ENCODE results near the gene SIGLEC6. TPM values are rescaled to one million over a fixed set of nuclear protein-coding genes. Genes with fewer than 3 reads are reported as not detected.

The SIGLEC6 gene
- polyA plus RNA-seq, 1 donor from 2014 or later = 27.6 TPM

DNA sequence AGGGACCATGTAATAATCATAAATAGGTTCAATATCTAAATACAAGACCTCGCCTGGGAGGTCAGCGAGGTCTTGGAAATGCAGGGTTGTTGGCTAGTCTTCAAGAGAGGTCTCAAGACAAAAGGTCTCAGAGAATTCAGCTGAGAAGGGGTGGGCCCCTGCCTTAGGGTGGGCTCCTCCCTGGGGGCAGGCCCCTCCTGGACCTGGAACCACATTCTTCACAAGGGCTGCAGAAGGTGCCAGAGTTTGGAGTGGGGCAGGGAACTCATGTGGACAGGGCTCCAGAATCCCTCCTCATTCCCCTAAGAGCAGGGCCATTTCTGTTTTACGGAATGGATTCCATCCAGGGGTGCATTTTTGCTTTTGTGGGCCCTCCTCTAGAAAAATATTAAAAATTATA is 43.0 kb downstream of the SIGLEC6 start:
- H3K27ac Mint-ChIP-seq = no peak overlapping the region
- H3K4me3 Mint-ChIP-seq = no peak overlapping the region
- H3K27me3 Mint-ChIP-seq = peaks cover 12% of the 10 kb centered on the region
- peaks cover 2% of the 10 kb centered on the region for H3K36me3 Mint-ChIP-seq
- peaks cover 0 to 5% (median 4%) of the 10 kb centered on the region in 3 donors for H3K4me1 Mint-ChIP-seq
- peaks cover 0 to 3% (median 0%) of the 10 kb centered on the region in 3 donors for H3K9me3 Mint-ChIP-seq

DNA sequence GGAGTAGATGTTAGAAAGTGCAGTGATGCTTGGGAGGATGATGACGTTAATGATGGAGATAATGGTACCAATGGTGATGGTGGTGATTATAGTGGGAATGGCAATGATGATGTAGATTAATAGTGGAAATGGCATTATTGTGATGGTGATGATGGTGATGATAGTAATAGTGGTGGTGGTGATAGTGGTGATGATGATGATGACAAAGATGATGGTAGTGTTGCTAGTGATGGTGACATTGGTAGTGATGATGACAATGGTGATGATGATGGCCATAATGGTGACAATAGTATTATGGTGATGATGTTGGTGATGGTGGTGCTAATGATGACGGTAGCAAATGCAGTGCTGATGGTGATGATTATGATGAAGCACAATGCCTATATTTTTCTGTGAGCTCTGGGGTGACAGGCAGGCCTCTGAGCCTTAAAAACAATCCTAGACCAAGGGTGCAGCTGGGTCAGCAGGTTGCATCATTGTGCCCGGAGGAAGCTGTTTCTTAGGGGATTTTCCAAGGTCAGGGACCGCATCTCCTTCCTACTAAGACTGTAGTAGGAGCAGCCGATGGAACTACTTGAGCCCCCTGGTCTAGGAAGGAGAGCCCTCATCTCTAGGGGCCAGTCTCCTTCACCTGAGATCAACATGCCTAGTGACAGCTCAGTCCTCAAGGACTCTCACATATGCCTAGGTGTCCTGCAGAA is 45.4 kb downstream of the SIGLEC6 start:
- Mint-ChIP-seq H3K27ac (no peak overlapping the region), H3K27me3 (peaks cover 9% of the 10 kb centered on the region), H3K9me3 (peaks cover 0 to 3% (median 0%) of the 10 kb centered on the region in 3 donors), H3K4me3 (no peak overlapping the region), H3K36me3 (peaks cover under 1% of the 10 kb centered on the region), H3K4me1 (peaks cover 0 to 5% (median 3%) of the 10 kb centered on the region in 3 donors)

DNA sequence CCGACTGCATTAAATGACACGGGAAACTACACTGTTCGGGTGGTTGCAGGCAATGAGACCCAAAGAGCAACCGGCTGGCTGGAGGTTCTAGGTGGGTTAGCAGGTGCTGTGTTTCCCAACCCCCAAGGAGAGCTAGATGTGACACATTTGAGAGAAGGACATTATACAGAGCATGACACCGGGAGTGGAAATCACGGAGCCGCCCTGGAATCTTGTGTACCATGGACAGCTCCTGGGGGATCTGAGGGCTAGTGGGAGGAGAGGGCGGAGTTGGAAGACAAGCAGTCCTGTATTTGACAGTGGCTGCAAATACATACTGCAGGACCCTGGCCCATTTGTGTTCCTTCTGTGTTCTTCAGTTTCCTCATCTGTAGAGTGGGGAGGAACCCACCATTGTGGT is 50.9 kb downstream of the SIGLEC6 start:
- Mint-ChIP-seq H3K4me1 (peaks cover 0 to 4% (median 3%) of the 10 kb centered on the region in 3 donors), H3K4me3 (no peak overlapping the region), H3K9me3 (peaks cover 0 to 2% (median 2%) of the 10 kb centered on the region in 3 donors), H3K27ac (no peak overlapping the region), H3K27me3 (peaks cover 19% of the 10 kb centered on the region), H3K36me3 (peaks cover 3% of the 10 kb centered on the region)

DNA sequence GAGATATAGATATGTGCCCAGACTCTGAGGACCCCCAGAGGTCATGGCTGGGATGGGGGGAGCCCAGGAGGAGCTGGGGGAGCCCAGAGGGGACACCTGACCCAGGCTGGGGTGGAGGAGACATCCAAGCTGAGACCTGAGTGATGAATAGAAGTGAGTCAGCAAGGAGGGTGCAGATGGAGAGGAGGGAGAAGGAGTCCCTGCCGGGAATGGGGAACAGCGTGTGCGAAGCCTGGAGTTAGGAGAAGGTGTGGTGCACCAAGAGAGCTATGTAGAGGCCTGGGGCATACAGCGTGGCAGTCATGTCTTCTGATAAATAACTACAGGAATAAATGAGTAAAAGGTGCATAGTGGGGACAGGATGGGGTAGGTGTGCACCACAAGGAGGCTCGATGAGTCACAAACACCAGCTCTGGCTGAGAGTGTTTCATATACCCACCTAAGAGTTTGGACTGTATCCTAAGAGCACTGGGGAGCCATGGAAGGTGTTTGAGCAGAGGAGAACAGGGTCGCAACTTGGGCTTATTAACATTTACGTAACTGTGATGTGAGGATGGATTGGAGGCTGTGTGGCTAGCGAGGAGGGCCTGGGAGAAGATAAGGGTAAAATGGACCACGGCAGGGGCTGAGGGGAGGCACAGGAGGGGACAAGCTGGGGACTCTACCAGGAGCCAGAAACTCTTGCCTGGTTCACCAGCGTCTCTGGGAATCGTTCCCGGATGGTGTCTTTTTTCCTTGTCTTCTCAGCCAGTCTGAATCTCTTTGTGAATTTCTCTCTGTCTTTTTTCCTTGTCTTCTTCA is 51.7 kb downstream of the SIGLEC6 start:
- peaks cover 3% of the 10 kb centered on the region for H3K36me3 Mint-ChIP-seq
- H3K27ac Mint-ChIP-seq = peak overlapping the region in 1 of 3 donors; percentile 8
- H3K4me1 Mint-ChIP-seq = peaks cover 0 to 4% (median 3%) of the 10 kb centered on the region in 3 donors
- peaks cover 0 to 2% (median 2%) of the 10 kb centered on the region in 3 donors for H3K9me3 Mint-ChIP-seq
- H3K4me3 Mint-ChIP-seq = peak overlapping the region in 1 of 4 donors; percentile 66
- H3K27me3 Mint-ChIP-seq = peaks cover 19% of the 10 kb centered on the region

DNA sequence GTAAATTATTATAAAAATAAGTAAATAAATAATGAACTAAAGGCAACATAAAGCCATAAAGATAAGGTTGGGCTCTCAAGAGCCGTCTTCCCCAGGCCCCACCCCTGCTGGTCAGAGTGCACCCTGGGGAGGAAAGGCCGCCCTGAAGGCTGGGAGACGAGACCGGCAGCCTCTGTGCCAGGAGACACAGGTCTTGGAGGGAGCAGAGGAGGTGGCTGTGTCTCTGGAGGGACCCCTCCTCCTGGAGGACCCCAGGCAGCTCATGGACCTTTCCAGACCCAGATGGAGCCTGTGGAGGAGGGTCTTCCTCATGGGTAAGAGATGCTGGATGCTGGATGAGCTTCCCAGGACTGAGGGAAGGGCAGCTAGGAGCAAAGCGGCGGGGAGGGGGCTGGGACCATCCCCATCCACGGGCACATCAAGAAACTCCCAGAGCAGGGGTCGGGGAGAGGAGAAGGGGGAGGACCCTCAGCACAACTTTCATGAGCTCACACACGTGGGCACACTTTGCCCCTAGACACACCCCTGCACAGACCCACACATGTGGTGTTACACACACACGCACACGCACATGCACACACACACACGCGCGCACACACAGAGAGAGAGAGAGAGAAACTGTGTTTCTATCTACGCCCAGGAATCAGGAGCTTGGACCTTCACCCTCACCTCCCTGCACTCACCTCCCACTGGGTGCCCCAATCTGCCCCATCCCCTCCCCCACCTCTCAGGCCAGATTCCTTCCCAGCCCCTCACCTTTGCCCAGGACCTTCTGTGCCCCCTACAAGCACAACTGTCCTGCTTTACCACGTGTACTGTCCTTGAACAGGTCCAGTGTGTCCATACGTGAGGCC is 52.9 kb downstream of the SIGLEC6 start, which contains the start of gene CEACAM18:
Gene CEACAM18, plus strand, starts transcription at position 159 of the 854 bp plus-strand sequence.
- Mint-ChIP-seq H3K9me3 (peaks cover 0 to 2% (median 2%) of the 10 kb centered on the region in 3 donors), H3K36me3 (peaks cover 3% of the 10 kb centered on the region), H3K4me3 (peak within 1 kb of the TSS in 1 of 4 donors; percentile 28), H3K27ac (peak within 1 kb of the TSS in 1 of 3 donors; percentile 8), H3K27me3 (peaks cover 19% of the 10 kb centered on the region), H3K4me1 (peaks cover 0 to 4% (median 3%) of the 10 kb centered on the region in 3 donors)

DNA sequence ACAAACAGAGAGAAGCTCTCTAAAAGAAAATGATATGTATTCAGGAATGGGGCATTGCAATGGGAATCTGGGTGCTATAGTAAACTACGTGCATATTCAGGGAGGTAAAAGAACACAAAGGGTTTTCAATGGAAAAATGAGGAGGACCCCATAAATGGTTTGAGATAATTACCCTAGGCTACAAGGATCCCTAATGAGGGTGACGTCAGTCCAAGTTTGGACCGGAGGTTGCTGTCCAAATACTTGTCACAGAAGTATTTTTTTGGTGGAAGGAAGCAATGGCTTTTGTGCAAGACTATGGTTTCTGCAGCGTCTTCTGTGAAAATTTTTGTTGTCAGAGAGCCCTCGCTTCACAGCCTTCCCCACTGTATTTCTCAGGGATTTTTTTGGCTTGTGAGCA is 54.1 kb downstream of the SIGLEC6 start:
- Mint-ChIP-seq H3K4me1 (peaks cover 6 to 7% (median 7%) of the 10 kb centered on the region in 3 donors), H3K4me3 (peak overlapping the region in 1 of 4 donors; percentile 28), H3K27me3 (peaks cover 21% of the 10 kb centered on the region), H3K36me3 (peaks cover 3% of the 10 kb centered on the region), H3K27ac (no peak overlapping the region), H3K9me3 (peaks cover 0 to 2% (median 2%) of the 10 kb centered on the region in 3 donors)

DNA sequence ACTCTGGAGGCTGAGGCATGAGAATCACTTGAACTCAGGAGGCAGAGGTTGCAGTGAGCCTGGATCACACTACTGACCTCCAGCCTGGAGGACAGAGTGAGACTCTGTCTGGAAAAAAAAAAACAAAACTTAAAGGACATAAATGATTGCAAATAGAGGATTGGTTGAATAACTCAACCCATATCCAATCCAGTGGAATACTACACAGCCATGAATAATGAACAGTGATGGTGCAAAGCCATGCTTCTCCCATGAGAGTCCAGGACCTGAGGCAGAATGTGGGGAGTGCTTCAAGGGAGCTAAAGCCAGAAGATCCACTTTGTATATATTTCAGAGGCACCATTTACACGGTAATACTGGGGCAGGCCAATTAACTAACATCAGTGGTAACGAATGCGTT is 55.3 kb downstream of the SIGLEC6 start:
- H3K9me3 Mint-ChIP-seq = peaks cover 0 to 2% (median 2%) of the 10 kb centered on the region in 3 donors
- H3K36me3 Mint-ChIP-seq = peaks cover 3% of the 10 kb centered on the region
- H3K4me3 Mint-ChIP-seq = no peak overlapping the region
- peaks cover 6 to 7% (median 7%) of the 10 kb centered on the region in 3 donors for H3K4me1 Mint-ChIP-seq
- H3K27ac Mint-ChIP-seq = no peak overlapping the region
- peaks cover 18% of the 10 kb centered on the region for H3K27me3 Mint-ChIP-seq

DNA sequence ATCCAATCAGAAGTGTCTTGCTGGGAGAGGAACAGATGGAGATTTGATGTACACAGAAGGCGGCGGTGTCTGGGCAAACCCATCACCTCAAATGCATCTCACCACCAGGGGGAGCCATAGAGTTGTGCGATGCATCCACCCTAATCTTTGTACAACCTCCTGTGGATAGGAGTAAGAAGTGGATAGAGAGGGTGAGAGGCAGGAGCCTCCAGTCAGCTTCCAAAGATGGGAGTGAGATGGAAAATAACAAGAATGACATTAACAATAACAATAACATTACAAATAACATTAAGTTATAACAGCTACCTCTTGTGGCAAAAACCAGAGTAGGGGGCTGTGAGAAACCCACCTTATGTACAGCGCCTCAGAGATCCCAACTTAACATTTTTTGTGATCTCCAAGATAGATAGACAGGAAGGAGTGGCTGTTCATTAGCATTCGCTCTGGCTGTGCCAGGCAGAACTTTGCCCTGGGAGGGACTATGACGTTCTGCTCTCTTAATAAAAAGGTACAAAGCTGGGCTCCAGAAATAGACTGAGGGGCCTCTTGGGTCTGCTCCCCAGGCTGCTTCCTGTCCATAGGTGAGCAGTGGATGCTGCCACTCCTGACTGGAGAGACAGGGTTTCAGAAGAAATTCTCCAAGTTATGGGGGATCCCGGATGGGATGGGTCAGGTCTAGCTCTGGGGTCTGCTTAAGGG is 58.3 kb downstream of the SIGLEC6 start:
- Mint-ChIP-seq H3K27me3 (peaks cover 10% of the 10 kb centered on the region), H3K4me1 (peaks cover 3 to 7% (median 3%) of the 10 kb centered on the region in 3 donors), H3K36me3 (no peaks in the 10 kb centered on the region), H3K9me3 (peaks cover 0 to 2% (median 0%) of the 10 kb centered on the region in 3 donors), H3K4me3 (no peak overlapping the region), H3K27ac (no peak overlapping the region)

DNA sequence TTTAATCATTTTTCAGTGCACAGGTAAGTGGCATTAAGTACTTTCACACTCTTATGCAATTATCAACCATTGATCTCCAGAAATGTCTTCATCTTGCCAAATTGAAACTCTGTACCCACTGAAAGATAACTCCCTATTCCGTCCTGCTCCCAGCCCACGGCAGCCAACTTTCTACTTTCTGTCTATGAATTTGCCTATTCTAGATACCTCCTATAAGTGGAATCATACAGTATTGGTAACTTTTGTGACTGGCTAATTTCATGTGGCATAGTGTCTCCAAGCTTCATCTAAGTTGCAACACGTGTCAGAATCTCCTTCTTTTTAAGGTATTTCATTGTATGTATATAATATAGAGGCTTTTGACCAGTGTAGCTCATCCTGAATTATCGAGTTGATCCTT is 58.9 kb downstream of the SIGLEC6 start:
- Mint-ChIP-seq H3K4me3 (no peak overlapping the region), H3K9me3 (peaks cover 0 to 2% (median 0%) of the 10 kb centered on the region in 3 donors), H3K27ac (no peak overlapping the region), H3K27me3 (peaks cover 10% of the 10 kb centered on the region), H3K36me3 (no peaks in the 10 kb centered on the region), H3K4me1 (peaks cover 3 to 7% (median 5%) of the 10 kb centered on the region in 3 donors)

DNA sequence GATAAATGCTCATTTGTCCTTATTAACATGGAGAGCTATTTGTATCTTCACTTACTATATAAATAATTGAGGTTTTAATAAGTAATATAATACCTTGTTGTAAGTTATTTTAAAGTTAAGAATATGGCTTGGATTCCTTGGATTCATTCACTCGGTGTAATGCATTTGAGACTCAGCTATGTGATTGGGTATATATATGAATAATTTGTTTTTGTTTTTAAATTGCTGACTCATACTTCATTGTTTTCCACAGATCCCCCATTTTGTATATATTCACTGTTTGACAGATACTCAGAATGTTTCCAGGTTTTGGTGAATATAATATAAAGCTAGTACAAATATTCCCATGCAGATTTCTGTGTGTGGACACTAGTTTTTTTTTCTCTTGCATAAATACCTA is 59.9 kb downstream of the SIGLEC6 start:
- peaks cover 0 to 2% (median 0%) of the 10 kb centered on the region in 3 donors for H3K9me3 Mint-ChIP-seq
- peaks cover 7% of the 10 kb centered on the region for H3K27me3 Mint-ChIP-seq
- H3K4me1 Mint-ChIP-seq = peaks cover 3 to 10% (median 6%) of the 10 kb centered on the region in 3 donors
- H3K27ac Mint-ChIP-seq = no peak overlapping the region
- no peaks in the 10 kb centered on the region for H3K36me3 Mint-ChIP-seq
- H3K4me3 Mint-ChIP-seq = no peak overlapping the region

DNA sequence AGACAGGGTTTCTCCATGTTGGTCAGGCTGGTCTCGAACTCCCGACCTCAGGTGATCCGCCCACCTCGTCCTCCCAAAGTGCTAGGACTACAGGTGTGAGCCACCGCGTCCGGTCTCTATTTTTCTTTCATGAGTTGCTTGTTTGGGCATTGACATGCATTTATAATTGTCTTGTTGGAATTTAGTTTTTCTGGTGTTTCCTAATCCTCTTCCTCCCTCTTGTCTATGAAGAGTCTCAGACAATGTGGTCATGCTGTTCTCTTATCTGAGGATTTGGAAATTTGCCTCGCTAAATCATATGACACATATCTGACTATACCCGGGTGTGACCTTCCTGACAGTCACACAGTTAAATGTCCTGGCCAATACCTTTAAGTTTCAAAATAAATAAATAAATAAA is 60.5 kb downstream of the SIGLEC6 start:
- H3K9me3 Mint-ChIP-seq = peaks cover 0 to under 1% (median 0%) of the 10 kb centered on the region in 3 donors
- H3K27ac Mint-ChIP-seq = no peak overlapping the region
- H3K4me3 Mint-ChIP-seq = no peak overlapping the region
- H3K36me3 Mint-ChIP-seq = no peaks in the 10 kb centered on the region
- H3K27me3 Mint-ChIP-seq = peaks cover 8% of the 10 kb centered on the region
- H3K4me1 Mint-ChIP-seq = peaks cover 3 to 10% (median 6%) of the 10 kb centered on the region in 3 donors

DNA sequence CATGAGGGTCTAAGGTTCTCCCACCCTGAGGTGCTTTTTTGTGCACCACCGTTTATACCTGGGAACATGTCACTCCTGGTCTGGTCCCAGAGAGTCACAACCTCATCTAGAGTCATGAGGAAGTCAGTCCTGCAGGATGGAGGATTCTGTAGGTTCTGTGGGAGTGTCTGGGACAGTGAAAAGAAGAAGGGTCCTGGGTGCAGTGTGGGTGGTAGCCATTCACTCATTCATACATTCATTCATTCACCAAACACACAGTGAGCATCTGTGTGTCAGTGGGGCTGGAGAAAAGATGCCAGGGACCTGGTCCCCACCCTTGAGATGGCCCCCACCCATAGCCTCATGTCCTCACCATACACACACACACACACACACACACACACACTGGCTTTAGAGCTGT is 61.8 kb downstream of the SIGLEC6 start:
- H3K36me3 Mint-ChIP-seq = peaks cover 6% of the 10 kb centered on the region
- H3K9me3 Mint-ChIP-seq = peaks cover 0 to 3% (median 0%) of the 10 kb centered on the region in 3 donors
- peaks cover 10% of the 10 kb centered on the region for H3K27me3 Mint-ChIP-seq
- H3K4me3 Mint-ChIP-seq = no peak overlapping the region
- no peak overlapping the region for H3K27ac Mint-ChIP-seq
- peaks cover 3 to 10% (median 6%) of the 10 kb centered on the region in 3 donors for H3K4me1 Mint-ChIP-seq

DNA sequence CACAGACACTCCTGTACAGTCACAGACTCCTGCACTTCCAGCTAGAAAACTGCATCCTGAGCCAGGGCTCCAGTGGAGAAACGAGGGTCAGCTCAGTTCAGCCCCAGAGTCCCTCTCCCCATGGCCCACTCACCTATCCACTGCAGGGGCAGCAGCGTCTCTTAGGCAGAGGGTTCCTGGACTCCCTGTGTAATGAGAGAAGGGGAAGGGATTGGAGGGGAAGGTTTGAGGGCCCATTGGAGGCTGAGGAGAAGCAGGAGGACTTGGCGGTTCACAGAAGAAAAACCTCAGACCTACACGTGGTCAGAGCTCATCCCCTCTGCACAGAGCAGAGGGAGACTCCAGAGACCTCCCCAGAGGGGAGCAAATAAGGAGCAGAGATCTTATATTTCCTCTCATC is 62.3 kb downstream of the SIGLEC6 start:
- peaks cover 6% of the 10 kb centered on the region for H3K36me3 Mint-ChIP-seq
- peaks cover 11% of the 10 kb centered on the region for H3K27me3 Mint-ChIP-seq
- H3K4me1 Mint-ChIP-seq = peaks cover 3 to 10% (median 6%) of the 10 kb centered on the region in 3 donors
- no peak overlapping the region for H3K27ac Mint-ChIP-seq
- no peak overlapping the region for H3K4me3 Mint-ChIP-seq
- peaks cover 0 to 3% (median 0%) of the 10 kb centered on the region in 3 donors for H3K9me3 Mint-ChIP-seq

DNA sequence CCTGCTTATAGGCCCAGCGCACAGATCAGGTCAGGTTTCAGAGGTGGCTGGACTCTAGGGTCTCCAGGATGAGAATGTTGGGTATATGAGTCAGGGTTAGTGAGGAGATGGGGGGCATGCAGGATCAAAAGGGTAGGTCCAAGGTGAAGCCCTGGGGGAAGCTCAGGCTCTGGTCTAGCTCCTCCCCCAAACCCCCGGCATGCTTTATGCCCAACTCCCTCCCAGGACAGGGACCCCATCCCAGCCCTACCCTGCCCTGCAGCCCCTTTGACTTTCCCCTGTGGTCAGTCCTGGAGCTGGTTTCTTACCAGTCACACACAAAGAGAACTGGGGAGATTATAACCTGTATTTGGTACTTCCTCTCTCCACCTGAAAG is 62.9 kb downstream of the SIGLEC6 start:
- H3K4me1 Mint-ChIP-seq = peaks cover 3 to 10% (median 6%) of the 10 kb centered on the region in 3 donors
- H3K4me3 Mint-ChIP-seq = no peak overlapping the region
- peaks cover 6% of the 10 kb centered on the region for H3K36me3 Mint-ChIP-seq
- H3K27ac Mint-ChIP-seq = no peak overlapping the region
- peaks cover 13% of the 10 kb centered on the region for H3K27me3 Mint-ChIP-seq
- peaks cover 0 to 3% (median 0%) of the 10 kb centered on the region in 3 donors for H3K9me3 Mint-ChIP-seq
